GM10248 (cell line): ENCODE results near the gene RXFP4.

ENCODE experiments used
- CTCF ChIA-PET: fragments of 300-600 bp; sonication (Branson Sonifier 250); formaldehyde crosslinking; extraction: SDS; loops from one replicate; lab custom pipeline; 2021; ENCODE audit warnings: antibody characterized with exemption; lab: Yijun Ruan, JAX
- POLR2A ChIA-PET: fragments of 350-650 bp; sonication (Branson Sonifier 250); formaldehyde crosslinking; extraction: SDS; loops from one replicate; lab custom pipeline; 2020; ENCODE audit warnings: antibody characterized with exemption; lab: Yijun Ruan, JAX
- DNase-seq: peaks from one replicate; pipeline ENCODE4 v3.0.0; 2012; ENCODE audit errors: extremely low spot score
- TF ChIP-seq, protein P1 (sequence below): IDR thresholded peaks from 2 replicates; pipeline ENCODE4 v1.5.1; 2012; ENCODE audit warnings: mild to moderate bottlenecking, low read depth; ENCODE audit errors: extremely low read depth, missing control alignments, control extremely low read depth

RXFP4 gene

DNA sequence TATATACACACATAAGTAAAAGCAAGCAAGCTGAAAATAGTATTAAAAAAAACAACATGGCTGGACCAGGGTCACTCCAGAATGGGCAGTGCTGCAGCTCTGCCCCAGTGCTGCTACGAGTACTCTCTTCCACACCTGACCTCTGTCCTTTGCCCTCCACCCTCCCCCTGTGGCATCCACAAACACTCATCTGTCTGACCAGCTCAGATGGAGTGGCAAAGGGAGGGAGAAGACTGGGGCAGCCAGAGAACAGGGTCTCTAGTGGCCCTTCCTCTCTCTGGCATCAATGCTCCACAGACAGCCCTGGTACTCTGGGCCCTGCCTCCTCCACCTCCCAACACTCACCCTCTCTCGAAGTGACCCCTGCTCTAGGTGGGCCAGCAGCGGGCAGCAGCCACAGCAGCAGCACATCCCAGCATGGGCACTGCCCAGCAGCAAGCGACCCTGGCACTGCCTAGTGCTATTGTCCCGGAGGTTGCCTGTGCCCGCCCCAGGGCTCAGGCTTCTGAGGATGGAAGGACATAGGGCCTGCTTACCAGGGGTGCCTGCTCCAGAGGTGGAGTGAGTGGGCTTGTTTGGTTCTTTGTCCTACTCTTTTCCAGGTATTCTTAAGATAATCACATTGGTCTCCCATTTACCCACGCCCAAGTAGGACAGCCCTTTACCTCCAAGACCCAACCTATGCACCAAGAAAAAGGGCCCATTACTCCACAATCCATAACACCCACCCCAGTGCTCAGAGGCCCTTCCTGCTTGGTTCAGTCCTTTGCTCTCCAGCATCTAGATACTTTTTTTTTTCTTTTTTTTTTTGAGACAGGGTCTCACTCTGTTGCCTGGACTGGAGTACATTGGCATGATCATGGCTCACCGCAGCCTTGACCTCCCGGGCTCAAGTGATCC is 30.7 kb downstream of the RXFP4 start:
- ChIA-PET CTCF (interaction anchor here (4.5 to 19.5 kb wide), 3 partner anchors 11 to 21 kb away, joined by 15 to 215 read pairs (median 41); no protein-coding TSS in a partner anchor), POLR2A (no interaction called here)
- DNase-seq, result no peak
- TF ChIP-seq, protein P1, sequence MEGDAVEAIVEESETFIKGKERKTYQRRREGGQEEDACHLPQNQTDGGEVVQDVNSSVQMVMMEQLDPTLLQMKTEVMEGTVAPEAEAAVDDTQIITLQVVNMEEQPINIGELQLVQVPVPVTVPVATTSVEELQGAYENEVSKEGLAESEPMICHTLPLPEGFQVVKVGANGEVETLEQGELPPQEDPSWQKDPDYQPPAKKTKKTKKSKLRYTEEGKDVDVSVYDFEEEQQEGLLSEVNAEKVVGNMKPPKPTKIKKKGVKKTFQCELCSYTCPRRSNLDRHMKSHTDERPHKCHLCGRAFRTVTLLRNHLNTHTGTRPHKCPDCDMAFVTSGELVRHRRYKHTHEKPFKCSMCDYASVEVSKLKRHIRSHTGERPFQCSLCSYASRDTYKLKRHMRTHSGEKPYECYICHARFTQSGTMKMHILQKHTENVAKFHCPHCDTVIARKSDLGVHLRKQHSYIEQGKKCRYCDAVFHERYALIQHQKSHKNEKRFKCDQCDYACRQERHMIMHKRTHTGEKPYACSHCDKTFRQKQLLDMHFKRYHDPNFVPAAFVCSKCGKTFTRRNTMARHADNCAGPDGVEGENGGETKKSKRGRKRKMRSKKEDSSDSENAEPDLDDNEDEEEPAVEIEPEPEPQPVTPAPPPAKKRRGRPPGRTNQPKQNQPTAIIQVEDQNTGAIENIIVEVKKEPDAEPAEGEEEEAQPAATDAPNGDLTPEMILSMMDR, result no peak

DNA sequence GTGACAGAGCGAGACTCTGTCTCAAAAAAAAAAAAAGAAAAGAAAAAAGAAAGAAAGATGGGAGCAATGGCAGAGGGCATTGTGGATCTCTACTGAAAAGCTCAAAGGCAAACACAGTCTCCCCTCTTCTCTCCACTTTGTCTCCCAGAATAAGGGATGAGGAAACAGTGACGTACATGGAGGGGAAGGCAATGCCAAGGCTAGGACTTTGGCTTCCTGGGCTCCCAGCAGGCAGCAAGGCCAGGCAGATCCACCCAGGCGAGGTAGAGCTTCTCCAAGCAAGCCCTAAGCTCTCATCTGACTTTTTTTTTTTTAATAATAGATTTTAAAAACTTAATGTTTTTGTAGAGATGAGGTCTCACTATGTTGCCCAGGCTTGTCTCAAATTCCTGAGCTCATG is 32.3 kb downstream of the RXFP4 start:
- ChIA-PET CTCF (interaction anchor here (1.2 to 19.5 kb wide), 5 partner anchors 10 to 79 kb away, joined by 4 to 215 read pairs (median 36); partner anchors contain the start of gene UBQLN4), POLR2A (no interaction called here)
- TF ChIP-seq, protein P1, result no peak
- no peak for DNase-seq

GRCh38 chr1:155974208-155975115 is 33.0 kb downstream of the RXFP4 start:
- CTCF ChIA-PET, result interaction anchor here (1.0 to 19.5 kb wide), 6 partner anchors 9 to 79 kb away, joined by 3 to 215 read pairs (median 26); partner anchors contain the start of gene UBQLN4
- TF ChIP-seq, protein P1, result no peak
- POLR2A ChIA-PET, result interaction anchor here (0.6 kb wide), 1 partner anchor 48 kb away, joined by 8 read pairs; no protein-coding TSS in a partner anchor
- no peak for DNase-seq

GRCh38 chr1:155975375-155976061 is 34.1 kb downstream of the RXFP4 start:
- TF ChIP-seq, protein P1, result no peak
- DNase-seq, result no peak
- POLR2A ChIA-PET, result no interaction called here
- CTCF ChIA-PET, result interaction anchor here (1.0 to 19.5 kb wide), 7 partner anchors 8 to 91 kb away, joined by 3 to 215 read pairs (median 24); no protein-coding TSS in a partner anchor

DNA sequence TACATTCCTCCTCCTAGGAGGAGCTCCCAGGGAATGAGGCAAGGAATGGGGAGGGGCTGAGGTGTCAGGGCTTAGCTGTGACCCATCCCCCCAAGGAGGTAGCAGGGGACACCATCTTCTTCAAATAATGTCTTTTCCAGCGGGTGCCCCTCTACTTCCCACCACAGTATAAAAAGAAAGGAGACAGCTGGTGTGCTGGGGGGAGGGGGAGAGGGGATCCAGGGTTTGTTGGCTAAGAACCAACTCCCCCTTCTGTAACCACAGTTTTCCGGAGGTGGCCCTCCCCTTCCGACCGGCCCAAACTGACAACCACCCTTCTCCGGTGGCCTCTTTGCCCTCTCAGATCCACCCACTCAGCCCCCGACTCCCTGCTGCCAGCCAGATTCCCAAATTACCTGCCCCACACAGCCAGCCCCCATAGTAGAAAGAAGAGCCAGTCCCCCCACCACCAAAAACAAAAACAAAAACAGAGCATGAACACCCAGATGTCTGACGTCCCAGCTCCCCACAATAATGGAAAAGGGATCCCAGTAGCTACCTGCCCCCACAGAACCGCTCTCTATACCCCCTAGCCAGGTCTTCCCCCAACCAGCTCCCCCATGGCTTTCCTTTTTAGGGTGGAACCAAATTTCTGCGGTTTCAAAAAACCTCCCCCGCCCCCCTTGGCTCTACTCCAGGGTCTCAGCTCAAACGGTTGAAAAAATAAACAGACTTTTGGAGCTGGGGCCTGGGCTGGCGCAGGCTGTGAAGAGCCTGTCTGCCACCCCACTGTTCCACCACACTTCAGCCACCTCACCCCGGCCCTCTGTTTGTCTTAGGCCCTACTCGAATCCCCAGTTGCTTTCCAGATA is 34.8 kb downstream of the RXFP4 start:
- peak; percentile 63 for DNase-seq
- ChIA-PET CTCF (interaction anchor here (0.9 to 19.5 kb wide), 11 partner anchors 7 to 90 kb away, joined by 3 to 215 read pairs (median 5); partner anchors contain the start of gene KHDC4), POLR2A (interaction anchor here (0.5 to 1.5 kb wide), 4 partner anchors 20 to 301 kb away, joined by 3 to 4 read pairs (median 3); no protein-coding TSS in a partner anchor)
- TF ChIP-seq, protein P1, result no peak
